HEK293 (cell line): Measurements from ENCODE around the gene HTR3B.

ENCODE experiments used
- ELK4 ChIP-seq: IDR thresholded peaks from 2 replicates; pipeline ENCODE4 v1.6.1; 2011; ENCODE audit warnings: mild to moderate bottlenecking, low read depth, low read length, borderline replicate concordance
- PRDM10 ChIP-seq: fragments of 450-650 bp; formaldehyde crosslinking; IDR thresholded peaks from 2 replicates; pipeline ENCODE4 v1.5.1; 2016; ENCODE audit warnings: missing biosample characterization, missing genetic modification characterization
- ZBTB6 ChIP-seq: fragments of 450-650 bp; formaldehyde crosslinking; IDR thresholded peaks from 2 replicates; pipeline ENCODE4 v1.5.1; 2017; ENCODE audit warnings: missing biosample characterization, missing genetic modification characterization
- ZBTB8A ChIP-seq: fragments of 450-650 bp; formaldehyde crosslinking; IDR thresholded peaks from 2 replicates; pipeline ENCODE4 v1.5.1; 2016; ENCODE audit warnings: missing biosample characterization, missing genetic modification characterization
- ZFP3 ChIP-seq: fragments of 450-650 bp; formaldehyde crosslinking; IDR thresholded peaks from 2 replicates; pipeline ENCODE4 v1.5.1; 2016; ENCODE audit warnings: low read depth, missing biosample characterization, missing genetic modification characterization
- ZNF121 ChIP-seq: fragments of 450-650 bp; formaldehyde crosslinking; IDR thresholded peaks from 2 replicates; pipeline ENCODE4 v1.5.1; 2016; ENCODE audit warnings: missing biosample characterization, missing genetic modification characterization
- ZNF140 ChIP-seq: fragments of 450-650 bp; formaldehyde crosslinking; IDR thresholded peaks from 2 replicates; pipeline ENCODE4 v1.5.1; 2016; ENCODE audit warnings: missing biosample characterization, missing genetic modification characterization
- ZNF169 ChIP-seq: fragments of 450-650 bp; formaldehyde crosslinking; IDR thresholded peaks from 2 replicates; pipeline ENCODE4 v1.5.1; 2016; ENCODE audit warnings: missing biosample characterization, missing genetic modification characterization
- ZNF214 ChIP-seq: fragments of 450-650 bp; formaldehyde crosslinking; IDR thresholded peaks from 2 replicates; pipeline ENCODE4 v1.5.1; 2017; ENCODE audit warnings: missing biosample characterization, mild to moderate bottlenecking, missing genetic modification characterization, borderline replicate concordance
- ZNF423 ChIP-seq: fragments of 450-650 bp; formaldehyde crosslinking; IDR thresholded peaks from 2 replicates; pipeline ENCODE4 v1.5.1; 2016; ENCODE audit warnings: missing biosample characterization, missing genetic modification characterization
- ZNF664 ChIP-seq: fragments of 450-650 bp; formaldehyde crosslinking; IDR thresholded peaks from 2 replicates; pipeline ENCODE4 v1.5.1; 2016; ENCODE audit warnings: missing biosample characterization, missing genetic modification characterization
- ZNF777 ChIP-seq: fragments of 450-650 bp; formaldehyde crosslinking; IDR thresholded peaks from 2 replicates; pipeline ENCODE4 v1.5.1; 2017; ENCODE audit warnings: missing biosample characterization, missing genetic modification characterization, borderline replicate concordance
- TF ChIP-seq, protein P1 (sequence below): fragments of 450-650 bp; formaldehyde crosslinking; IDR thresholded peaks from 2 replicates; pipeline ENCODE4 v1.5.1; 2016; ENCODE audit warnings: missing biosample characterization, missing genetic modification characterization

DNA sequence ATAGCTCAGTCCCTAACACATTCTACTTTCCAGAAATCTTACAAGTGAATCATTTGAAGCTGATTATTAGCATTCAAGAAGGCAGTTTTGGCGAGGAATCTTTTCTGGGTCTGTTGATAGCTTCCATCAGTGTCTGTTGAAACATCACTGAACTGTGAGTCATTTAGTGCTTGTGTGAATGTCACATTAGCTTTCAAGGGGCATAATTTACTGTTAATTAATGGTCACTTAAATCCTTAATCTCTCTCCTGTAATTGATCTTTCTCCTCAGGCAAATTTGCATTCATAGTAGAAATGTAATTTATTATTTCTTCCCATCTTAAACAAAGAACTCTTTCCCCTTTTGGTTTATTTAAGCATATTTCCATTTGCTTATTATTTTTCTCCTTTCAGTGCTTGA, 2.6 kb downstream of the HTR3B start:
- TF ChIP-seq, protein P1, sequence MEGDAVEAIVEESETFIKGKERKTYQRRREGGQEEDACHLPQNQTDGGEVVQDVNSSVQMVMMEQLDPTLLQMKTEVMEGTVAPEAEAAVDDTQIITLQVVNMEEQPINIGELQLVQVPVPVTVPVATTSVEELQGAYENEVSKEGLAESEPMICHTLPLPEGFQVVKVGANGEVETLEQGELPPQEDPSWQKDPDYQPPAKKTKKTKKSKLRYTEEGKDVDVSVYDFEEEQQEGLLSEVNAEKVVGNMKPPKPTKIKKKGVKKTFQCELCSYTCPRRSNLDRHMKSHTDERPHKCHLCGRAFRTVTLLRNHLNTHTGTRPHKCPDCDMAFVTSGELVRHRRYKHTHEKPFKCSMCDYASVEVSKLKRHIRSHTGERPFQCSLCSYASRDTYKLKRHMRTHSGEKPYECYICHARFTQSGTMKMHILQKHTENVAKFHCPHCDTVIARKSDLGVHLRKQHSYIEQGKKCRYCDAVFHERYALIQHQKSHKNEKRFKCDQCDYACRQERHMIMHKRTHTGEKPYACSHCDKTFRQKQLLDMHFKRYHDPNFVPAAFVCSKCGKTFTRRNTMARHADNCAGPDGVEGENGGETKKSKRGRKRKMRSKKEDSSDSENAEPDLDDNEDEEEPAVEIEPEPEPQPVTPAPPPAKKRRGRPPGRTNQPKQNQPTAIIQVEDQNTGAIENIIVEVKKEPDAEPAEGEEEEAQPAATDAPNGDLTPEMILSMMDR (tag by site-specific recombination): no peak
- TF ChIP-seq ZNF664 (tag by site-specific recombination) (peak; percentile 6; the same call in 1 of the 2 replicates), ZNF169 (no peak), ZBTB8A (tag by site-specific recombination) (no peak), ZNF140 (tag by site-specific recombination) (no peak), ELK4 (no peak), ZBTB6 (tag by site-specific recombination) (no peak), PRDM10 (no peak), ZNF423 (tag by site-specific recombination) (no peak), ZNF777 (tag by site-specific recombination) (no peak), ZNF121 (tag by site-specific recombination) (no peak), ZNF214 (tag by site-specific recombination) (no peak), ZFP3 (tag by site-specific recombination) (no peak)
